H9 (cell line): ENCODE data around the gene GPC4. TPM values are rescaled to one million over a fixed set of nuclear protein-coding genes. Genes with fewer than 3 reads are reported as not detected.

Experiments used
- DNase-seq: peaks from one replicate; pipeline ENCODE4 v3.0.0-alpha.2; 2017
- H2AFZ ChIP-seq: one replicate; pipeline ENCODE4 v1.6.1; 2013; ENCODE audit warnings: mild to moderate bottlenecking, low read length, control low read depth, moderate library complexity
- H2AK5ac ChIP-seq: 2 replicates; pipeline ENCODE4 v1.6.1; 2013; ENCODE audit warnings: low read length, control low read depth, mixed read lengths; ENCODE audit not compliant: insufficient read length
- H2BK120ac ChIP-seq: one replicate; pipeline ENCODE4 v1.6.1; 2013; ENCODE audit warnings: low read depth, mild to moderate bottlenecking, low read length, control low read depth, inconsistent platforms; ENCODE audit not compliant: poor library complexity, severe bottlenecking
- H2BK12ac ChIP-seq: 2 replicates; pipeline ENCODE4 v1.6.1; 2013; ENCODE audit warnings: low read length, control low read depth, mixed read lengths, low read depth; ENCODE audit not compliant: insufficient read length
- H2BK15ac ChIP-seq: 2 replicates; pipeline ENCODE4 v1.6.1; 2013; ENCODE audit warnings: low read depth, low read length, control low read depth
- H2BK20ac ChIP-seq: one replicate; pipeline ENCODE4 v1.6.1; 2013; ENCODE audit warnings: low read depth, mild to moderate bottlenecking, low read length, control low read depth, inconsistent platforms; ENCODE audit not compliant: poor library complexity, severe bottlenecking
- H2BK5ac ChIP-seq: 2 replicates; pipeline ENCODE4 v1.6.1; 2013; ENCODE audit warnings: low read length, control low read depth, mixed read lengths; ENCODE audit not compliant: insufficient read length
- H3K14ac ChIP-seq: 2 replicates; pipeline ENCODE4 v1.6.1; 2013; ENCODE audit warnings: low read length, control low read depth; ENCODE audit not compliant: insufficient read depth
- H3K18ac ChIP-seq: 2 replicates; pipeline ENCODE4 v1.6.1; 2013; ENCODE audit warnings: low read depth, mild to moderate bottlenecking, mixed read lengths, low read length, control low read depth; ENCODE audit not compliant: insufficient read length
- H3K23ac ChIP-seq: 2 replicates; pipeline ENCODE4 v1.6.1; 2013; ENCODE audit warnings: low read length, control low read depth, mixed read lengths, low read depth; ENCODE audit not compliant: insufficient read length
- H3K23me2 ChIP-seq: 2 replicates; pipeline ENCODE4 v1.6.1; 2013; ENCODE audit warnings: low read depth, mild to moderate bottlenecking, mixed read lengths, low read length, control low read depth; ENCODE audit not compliant: insufficient read length, poor library complexity, severe bottlenecking
- H3K27ac ChIP-seq: 2 replicates; pipeline ENCODE4 v1.5.1; 2013; ENCODE audit warnings: low read length, control low read depth, mixed read lengths, low read depth; ENCODE audit not compliant: insufficient read length
- H3K27me3 ChIP-seq: 2 replicates; pipeline ENCODE4 v1.6.1; 2013; ENCODE audit warnings: low read length, control low read depth, inconsistent platforms; ENCODE audit not compliant: insufficient read depth
- H3K4ac ChIP-seq: 2 replicates; pipeline ENCODE4 v1.6.1; 2013; ENCODE audit warnings: low read depth, mild to moderate bottlenecking, control low read depth, inconsistent platforms, low read length, moderate library complexity
- H3K4me1 ChIP-seq: 2 replicates; pipeline ENCODE4 v1.6.1; 2013; ENCODE audit warnings: low read length, control low read depth, inconsistent platforms; ENCODE audit not compliant: insufficient read depth
- H3K4me2 ChIP-seq: 2 replicates; pipeline ENCODE4 v1.6.1; 2013; ENCODE audit warnings: low read length, control low read depth, mixed read lengths; ENCODE audit not compliant: insufficient read length, insufficient read depth
- H3K56ac ChIP-seq: 2 replicates; pipeline ENCODE4 v1.6.1; 2013; ENCODE audit warnings: low read depth, mild to moderate bottlenecking, mixed read lengths, low read length, control low read depth; ENCODE audit not compliant: insufficient read length
- H3K79me1 ChIP-seq: 2 replicates; pipeline ENCODE4 v1.6.1; 2013; ENCODE audit warnings: low read depth, mild to moderate bottlenecking, moderate library complexity, low read length, control low read depth, inconsistent platforms; ENCODE audit not compliant: insufficient read depth, poor library complexity, severe bottlenecking
- H3K79me2 ChIP-seq: 2 replicates; pipeline ENCODE4 v1.6.1; 2013; ENCODE audit warnings: low read length, control low read depth, inconsistent platforms; ENCODE audit not compliant: insufficient read depth
- H3K9ac ChIP-seq: 2 replicates; pipeline ENCODE4 v1.6.1; 2013; ENCODE audit warnings: low read length, control low read depth, mixed read lengths; ENCODE audit not compliant: insufficient read length; ENCODE audit errors: extremely low read depth
- H3K9me3 ChIP-seq: one replicate; pipeline ENCODE4 v1.6.1; 2013; ENCODE audit warnings: low read depth, low read length, inconsistent platforms; ENCODE audit not compliant: control insufficient read depth
- H3T11ph ChIP-seq: one replicate; pipeline ENCODE4 v1.6.1; 2013; ENCODE audit warnings: mild to moderate bottlenecking, low read length, control low read depth, inconsistent platforms
- H4K20me1 ChIP-seq: one replicate; pipeline ENCODE4 v1.6.1; 2013; ENCODE audit not compliant: control insufficient read depth, insufficient read length, insufficient read depth
- H4K5ac ChIP-seq: 2 replicates; pipeline ENCODE4 v1.6.1; 2013; ENCODE audit warnings: low read depth, mild to moderate bottlenecking, mixed read lengths, low read length, control low read depth; ENCODE audit not compliant: insufficient read length
- H4K8ac ChIP-seq: replicated peaks from 2 replicates; pipeline ENCODE4 v1.6.1; 2013; ENCODE audit warnings: low read length, control low read depth, mixed read lengths, low read depth; ENCODE audit not compliant: insufficient read length
- H4K91ac ChIP-seq: 2 replicates; pipeline ENCODE4 v1.6.1; 2013; ENCODE audit warnings: low read depth, mild to moderate bottlenecking, moderate library complexity, mixed read lengths, low read length, control low read depth; ENCODE audit not compliant: insufficient read length
- H3K27ac Mint-ChIP-seq, 3 experiments: 2 replicates in 2 of 3; 3 replicates in 1 of 3; pipeline ENCODE4 v1.8.0; 2020 to 2021; ENCODE audit warnings: mixed read lengths in 3 of 3, mild to moderate bottlenecking in 1 of 3, moderate library complexity in 1 of 3
- H3K27me3 Mint-ChIP-seq: 2 replicates; pipeline ENCODE4 v1.8.0; 2021; ENCODE audit warnings: low read depth, mild to moderate bottlenecking, moderate library complexity, mixed read lengths
- H3K36me3 Mint-ChIP-seq, 3 experiments: 2 replicates in 2 of 3; 3 replicates in 1 of 3; pipeline ENCODE4 v1.8.0; 2020 to 2021; ENCODE audit warnings: low read depth in 3 of 3, mixed read lengths in 3 of 3; ENCODE audit not compliant: insufficient read depth in 1 of 3
- H3K4me1 Mint-ChIP-seq, 2 experiments: 2 replicates each; pipeline ENCODE4 v1.8.0; 2020; ENCODE audit warnings: mixed read lengths in 2 of 2
- H3K4me3 Mint-ChIP-seq, 2 experiments: 2 replicates in 1 of 2; 3 replicates in 1 of 2; pipeline ENCODE4 v1.8.0; 2020 to 2021; ENCODE audit warnings: mild to moderate bottlenecking in 2 of 2, mixed read lengths in 2 of 2, moderate library complexity in 1 of 2
- H3K9me3 Mint-ChIP-seq, 2 experiments: 2 replicates in 1 of 2; 3 replicates in 1 of 2; pipeline ENCODE4 v1.8.0; 2020; ENCODE audit warnings: mild to moderate bottlenecking in 2 of 2, mixed read lengths in 2 of 2, moderate library complexity in 1 of 2
- WGBS: extraction: QIAGEN DNeasy Blood & Tissue Kit; methylation state at CpG from one replicate; pipeline ENCODE4 v1.1.7; 2013; ENCODE audit warnings: missing lambda C conversion rate, low lambda C conversion rate, mixed read lengths; ENCODE audit not compliant: insufficient read length; ENCODE audit errors: extremely low coverage; 5-methylcytosine and 5-hydroxymethylcytosine counted together
- total RNA-seq: library from RNA; stranded (reverse); gene quantifications from 2 replicates; pipeline ENCODE4 v1.2.1, GENCODE V29; 2021
- TF ChIP-seq, protein P1 (sequence below): fragments of 200-600 bp; sonication (generic); conservative IDR thresholded peaks from 3 replicates; pipeline ENCODE4 v1.8.0; 2021; ENCODE audit warnings: antibody characterized with exemption, mild to moderate bottlenecking

Gene GPC4
- total RNA-seq, 1 experiment from 2014 or later: 416 TPM

DNA sequence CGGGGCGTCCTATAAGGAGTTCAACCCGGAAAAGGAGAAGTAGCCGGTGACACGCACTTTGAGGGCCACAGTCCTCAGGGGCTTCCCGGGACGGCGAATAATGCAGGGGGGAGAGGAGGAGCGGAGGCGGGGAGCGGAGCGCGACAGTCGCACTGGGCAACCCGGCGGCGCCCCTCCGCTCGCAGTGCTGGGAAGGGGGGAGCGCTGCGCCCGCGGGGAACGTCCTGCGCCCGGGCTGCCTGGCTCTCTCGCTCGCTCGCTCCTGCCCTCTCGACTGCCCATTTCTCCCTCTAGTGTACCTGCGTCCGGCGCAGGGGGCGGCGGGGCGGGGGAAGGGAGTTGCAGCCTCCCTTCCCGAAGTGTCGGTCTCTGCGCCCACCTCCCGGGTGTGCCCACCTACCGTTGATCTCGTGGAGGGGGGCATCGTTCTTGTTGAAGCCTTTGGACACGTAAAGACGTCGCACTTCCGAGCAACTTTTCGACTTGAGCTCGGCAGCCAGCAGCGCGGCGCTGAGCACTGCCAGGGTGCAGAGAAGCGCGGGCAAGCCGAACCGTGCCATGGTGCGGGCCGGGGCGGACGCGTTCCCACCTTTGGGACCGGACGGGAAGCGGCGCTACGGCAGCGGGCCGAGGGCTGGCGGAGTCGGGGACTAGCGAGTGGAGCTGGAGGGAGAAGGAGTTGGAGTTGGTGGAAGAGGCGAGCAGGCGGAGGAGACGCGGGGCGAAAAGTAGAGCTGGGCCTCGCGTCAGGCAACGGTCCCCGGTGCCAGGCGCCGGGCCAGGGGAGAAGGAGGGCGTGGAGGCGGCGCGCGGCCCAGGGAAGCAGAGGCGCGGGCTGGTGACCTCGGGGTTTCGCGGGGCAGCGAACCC, 648 bp downstream of the GPC4 start:
- Histone ChIP-seq H3K18ac (peak overlapping the region; percentile 91), H2BK5ac (no peak overlapping the region), H4K5ac (no peak overlapping the region), H3K56ac (no peak overlapping the region), H3K79me2 (peaks cover 55% of the 10 kb centered on the region), H2AFZ (no peak overlapping the region), H3K9me3 (no peaks in the 10 kb centered on the region), H3K4me1 (peaks cover 23% of the 10 kb centered on the region; the same call in 1 of the 2 replicates), H3K23me2 (peaks cover 29% of the 10 kb centered on the region), H3K14ac (peak overlapping the region; percentile 94), H3K9ac (peak overlapping the region; percentile 88), H2BK12ac (no peak overlapping the region), H3K27ac (no peak overlapping the region), H2BK15ac (no peak overlapping the region), H3K23ac (peak overlapping the region; percentile 28), H2AK5ac (no peak overlapping the region), H3K4ac (no peak overlapping the region), H2BK120ac (no peak overlapping the region), H2BK20ac (no peak overlapping the region), H3K79me1 (no peaks in the 10 kb centered on the region), H4K91ac (no peak overlapping the region), H4K20me1 (peaks cover 2% of the 10 kb centered on the region), H3T11ph (no peak overlapping the region), H4K8ac (no peak overlapping the region), H3K4me2 (peak overlapping the region; percentile 99), H3K27me3 (no peaks in the 10 kb centered on the region)
- peak overlapping the region; percentile 87 to 98 for H3K4me3 Mint-ChIP-seq
- DNase-seq: no peak
- H3K27ac Mint-ChIP-seq: peak overlapping the region; percentile 91 to 98 (median 97)
- TF ChIP-seq, protein P1, sequence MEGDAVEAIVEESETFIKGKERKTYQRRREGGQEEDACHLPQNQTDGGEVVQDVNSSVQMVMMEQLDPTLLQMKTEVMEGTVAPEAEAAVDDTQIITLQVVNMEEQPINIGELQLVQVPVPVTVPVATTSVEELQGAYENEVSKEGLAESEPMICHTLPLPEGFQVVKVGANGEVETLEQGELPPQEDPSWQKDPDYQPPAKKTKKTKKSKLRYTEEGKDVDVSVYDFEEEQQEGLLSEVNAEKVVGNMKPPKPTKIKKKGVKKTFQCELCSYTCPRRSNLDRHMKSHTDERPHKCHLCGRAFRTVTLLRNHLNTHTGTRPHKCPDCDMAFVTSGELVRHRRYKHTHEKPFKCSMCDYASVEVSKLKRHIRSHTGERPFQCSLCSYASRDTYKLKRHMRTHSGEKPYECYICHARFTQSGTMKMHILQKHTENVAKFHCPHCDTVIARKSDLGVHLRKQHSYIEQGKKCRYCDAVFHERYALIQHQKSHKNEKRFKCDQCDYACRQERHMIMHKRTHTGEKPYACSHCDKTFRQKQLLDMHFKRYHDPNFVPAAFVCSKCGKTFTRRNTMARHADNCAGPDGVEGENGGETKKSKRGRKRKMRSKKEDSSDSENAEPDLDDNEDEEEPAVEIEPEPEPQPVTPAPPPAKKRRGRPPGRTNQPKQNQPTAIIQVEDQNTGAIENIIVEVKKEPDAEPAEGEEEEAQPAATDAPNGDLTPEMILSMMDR: no peak
- WGBS: no CpG with 5 or more reads among the region's 93 CpGs
- peaks cover 0 to 3% of the 10 kb centered on the region in 2 experiments; a peak in 4 of 5 replicates for H3K9me3 Mint-ChIP-seq
- peaks cover 2% of the 10 kb centered on the region for H3K27me3 Mint-ChIP-seq
- H3K36me3 Mint-ChIP-seq: peaks cover 38 to 45% (median 41%) of the 10 kb centered on the region in 3 experiments
- H3K4me1 Mint-ChIP-seq: peaks cover 62 to 63% of the 10 kb centered on the region in 2 experiments
